ENCODE measurements around the gene IMMT.

Gene IMMT

DNA sequence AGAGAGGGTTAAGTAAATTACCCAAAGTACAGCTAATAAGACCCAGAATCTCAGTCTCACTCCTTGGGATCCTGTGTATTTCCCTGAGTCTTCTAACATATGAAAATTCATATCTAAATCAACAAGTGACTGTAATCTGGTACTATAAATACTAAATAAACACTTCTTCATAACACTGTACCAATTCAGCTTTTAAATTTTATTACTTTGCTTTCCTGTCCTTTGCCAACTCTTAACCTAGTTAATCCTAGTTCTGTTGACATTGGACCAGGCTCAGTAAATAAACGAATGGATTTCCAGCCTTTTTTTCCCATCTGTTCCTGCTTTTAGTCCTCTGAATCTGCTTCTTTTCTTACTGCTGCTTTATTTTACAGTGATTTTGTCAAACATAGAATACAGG is 17.8 kb upstream of the IMMT start:
- TF ChIP-seq, protein P1, sequence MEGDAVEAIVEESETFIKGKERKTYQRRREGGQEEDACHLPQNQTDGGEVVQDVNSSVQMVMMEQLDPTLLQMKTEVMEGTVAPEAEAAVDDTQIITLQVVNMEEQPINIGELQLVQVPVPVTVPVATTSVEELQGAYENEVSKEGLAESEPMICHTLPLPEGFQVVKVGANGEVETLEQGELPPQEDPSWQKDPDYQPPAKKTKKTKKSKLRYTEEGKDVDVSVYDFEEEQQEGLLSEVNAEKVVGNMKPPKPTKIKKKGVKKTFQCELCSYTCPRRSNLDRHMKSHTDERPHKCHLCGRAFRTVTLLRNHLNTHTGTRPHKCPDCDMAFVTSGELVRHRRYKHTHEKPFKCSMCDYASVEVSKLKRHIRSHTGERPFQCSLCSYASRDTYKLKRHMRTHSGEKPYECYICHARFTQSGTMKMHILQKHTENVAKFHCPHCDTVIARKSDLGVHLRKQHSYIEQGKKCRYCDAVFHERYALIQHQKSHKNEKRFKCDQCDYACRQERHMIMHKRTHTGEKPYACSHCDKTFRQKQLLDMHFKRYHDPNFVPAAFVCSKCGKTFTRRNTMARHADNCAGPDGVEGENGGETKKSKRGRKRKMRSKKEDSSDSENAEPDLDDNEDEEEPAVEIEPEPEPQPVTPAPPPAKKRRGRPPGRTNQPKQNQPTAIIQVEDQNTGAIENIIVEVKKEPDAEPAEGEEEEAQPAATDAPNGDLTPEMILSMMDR (IDR thresholded peaks at IDR 0.05; ENCODE audit: low read depth, low read length), result no peak
- no peak for DNase-seq (ENCODE audit: extremely low read depth, low read depth)

DNA sequence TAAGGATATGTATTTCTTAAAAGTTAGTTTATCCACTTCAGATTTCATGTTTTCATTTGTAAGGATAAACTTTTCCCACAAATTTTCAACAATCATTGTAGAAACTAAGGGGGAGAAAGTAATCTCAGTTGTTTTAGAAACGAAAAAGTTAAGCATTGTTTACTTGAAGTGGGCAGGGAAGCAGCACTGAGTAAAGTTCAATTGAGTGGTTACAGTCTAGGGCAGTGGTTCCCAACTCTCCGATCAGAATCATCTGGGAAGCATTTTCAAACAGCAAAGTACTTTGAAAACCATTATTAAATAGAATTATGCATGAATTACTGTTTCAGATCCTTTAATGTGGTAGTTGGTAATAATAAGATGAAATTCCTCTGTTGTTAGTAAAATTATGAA is 16.5 kb upstream of the IMMT start:
- no peak for DNase-seq (ENCODE audit: extremely low read depth, low read depth)
- TF ChIP-seq, protein P1 (IDR thresholded peaks at IDR 0.05; ENCODE audit: low read depth, low read length), result no peak

DNA sequence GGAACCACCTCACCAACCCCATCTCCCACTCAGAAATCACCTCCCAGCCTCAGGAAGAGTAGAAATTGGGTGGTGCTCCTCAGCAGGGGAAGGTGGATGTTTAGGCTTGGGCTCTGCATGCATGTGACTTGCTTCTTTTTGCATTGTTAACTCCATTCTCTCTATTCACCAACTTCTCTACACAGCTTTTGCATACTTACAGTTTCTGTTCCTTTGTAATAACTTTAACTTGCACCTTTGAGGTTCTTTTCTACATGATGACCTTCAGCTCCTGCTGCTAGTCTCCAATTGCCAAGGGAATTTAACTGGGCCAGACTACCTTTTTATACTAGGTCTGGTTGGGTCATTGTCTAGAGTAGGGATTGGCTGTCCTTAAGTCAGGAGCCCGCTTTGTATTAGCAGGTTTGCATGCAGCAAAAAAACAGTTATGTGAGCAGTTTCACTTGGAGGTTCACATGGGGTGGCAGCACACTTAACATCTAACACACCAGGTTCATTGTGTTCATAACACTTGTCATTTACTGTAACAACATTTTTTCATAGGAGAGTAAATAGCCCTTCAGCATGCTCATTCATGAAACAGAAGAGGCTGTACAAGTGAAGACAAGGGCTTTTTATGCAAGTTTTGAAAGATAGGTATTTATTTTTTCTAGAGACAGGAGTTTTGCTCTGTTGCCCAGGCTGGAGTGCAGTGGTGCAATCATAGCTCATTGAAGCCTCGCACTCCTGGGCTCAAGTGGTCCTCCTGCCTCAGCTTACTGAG is 16.0 kb upstream of the IMMT start:
- TF ChIP-seq, protein P1 (IDR thresholded peaks at IDR 0.05; ENCODE audit: low read depth, low read length), result no peak
- DNase-seq (ENCODE audit: extremely low read depth, low read depth), result no peak

DNA sequence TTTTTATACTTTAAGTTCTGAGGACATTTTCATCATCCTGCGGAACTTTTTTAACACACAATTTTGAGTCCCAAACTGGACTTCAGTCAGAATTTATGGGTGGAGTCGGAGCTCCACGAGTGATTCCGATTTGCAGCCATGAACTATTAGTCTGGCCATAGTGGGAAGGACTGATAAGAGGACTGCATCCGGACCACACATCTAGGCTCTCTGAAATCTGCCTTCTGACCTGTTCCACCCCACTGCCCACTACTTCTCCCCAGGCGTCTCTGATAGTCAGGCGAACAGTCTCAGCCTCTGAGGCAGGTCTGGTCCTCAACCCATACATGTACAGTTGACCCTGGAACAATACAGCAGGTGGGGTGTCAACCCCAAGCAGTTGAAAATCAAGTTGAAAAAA is 9.2 kb upstream of the IMMT start:
- DNase-seq (ENCODE audit: extremely low read depth, low read depth), result no peak
- TF ChIP-seq, protein P1 (IDR thresholded peaks at IDR 0.05; ENCODE audit: low read depth, low read length), result no peak

DNA sequence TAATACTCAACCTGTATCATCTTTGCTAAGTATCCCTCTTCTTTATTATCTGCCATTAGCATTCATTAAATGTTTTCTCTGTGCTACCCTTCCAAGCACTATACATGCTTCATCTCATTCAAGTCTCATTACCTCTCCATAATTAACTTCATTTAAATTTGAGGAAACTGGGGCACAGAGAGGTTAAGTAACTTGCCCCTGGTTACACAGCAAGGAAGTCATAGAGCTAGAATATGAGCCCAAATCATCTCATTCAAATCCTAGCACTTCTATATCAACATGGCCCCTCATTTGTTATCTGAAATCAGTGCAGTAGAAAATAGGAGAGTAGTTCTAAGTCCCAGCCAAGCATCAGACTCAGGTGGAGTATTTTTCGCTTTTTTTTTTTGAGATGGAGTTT is 8.4 kb upstream of the IMMT start:
- TF ChIP-seq, protein P1 (IDR thresholded peaks at IDR 0.05; ENCODE audit: low read depth, low read length), result no peak
- no peak for DNase-seq (ENCODE audit: extremely low read depth, low read depth)

DNA sequence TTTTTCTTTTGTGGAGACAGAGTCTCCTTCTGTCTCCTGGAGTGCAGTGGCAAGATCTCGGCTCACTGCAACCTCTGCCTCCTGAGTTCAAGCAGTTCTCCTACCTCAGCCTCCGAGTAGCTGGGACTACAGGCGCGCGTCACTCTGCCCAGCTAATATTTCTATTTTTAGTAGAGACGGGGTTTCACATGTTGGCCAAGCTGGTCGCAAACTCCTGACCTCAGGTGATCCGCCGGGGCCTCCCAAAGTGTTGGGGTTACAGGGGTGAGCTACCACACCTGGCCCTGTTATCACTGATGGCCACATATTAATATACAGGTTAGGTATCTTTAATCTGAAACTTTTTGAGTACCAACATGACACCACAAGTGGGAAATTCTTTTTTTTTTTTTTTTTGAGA is 7.4 kb upstream of the IMMT start:
- TF ChIP-seq, protein P1 (IDR thresholded peaks at IDR 0.05; ENCODE audit: low read depth, low read length), result no peak
- DNase-seq (ENCODE audit: extremely low read depth, low read depth), result no peak

DNA sequence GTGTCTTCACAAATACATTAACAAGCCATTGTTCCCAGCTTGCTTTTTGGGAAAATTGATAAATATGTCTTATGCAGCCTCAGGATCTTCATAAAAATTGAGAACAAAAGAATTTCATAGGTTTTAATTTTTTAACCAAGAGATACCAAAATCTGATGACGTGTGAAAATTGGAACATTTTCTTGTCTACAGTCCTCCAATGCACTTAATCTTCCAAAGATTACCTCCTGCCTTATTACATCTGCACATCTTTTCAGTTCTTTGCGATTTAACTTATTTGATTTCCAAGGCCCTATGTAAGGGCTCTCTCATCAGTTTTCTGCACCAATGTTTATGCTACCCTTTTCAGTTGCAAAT is 7.1 kb upstream of the IMMT start:
- TF ChIP-seq, protein P1 (IDR thresholded peaks at IDR 0.05; ENCODE audit: low read depth, low read length), result no peak
- no peak for DNase-seq (ENCODE audit: extremely low read depth, low read depth)
